ENCODE data around the gene CNTN1. TPM values are rescaled to one million over a fixed set of nuclear protein-coding genes. Genes with fewer than 3 reads are reported as not detected.

The CNTN1 gene
- total and polyA plus RNA-seq, 10 donors, result 0.50 to 12.3 (median 5.8) TPM

GRCh38 chr12:41011939-41012338, 319.7 kb downstream of the CNTN1 start:
- intact Hi-C loops (cut with DNase I; ENCODE audit: low total_unique reads), result no loop called here
- Histone ChIP-seq H3K27ac (no peak overlapping the region), H3K4me3 (no peak overlapping the region), H3K27me3 (replicated peaks in 1 of 7) (no peaks in the 10 kb centered on the region), H3K9me3 (peaks cover 0 to 57% (median 38%) of the 10 kb centered on the region in 8 donors), H3K36me3 (no peaks in the 10 kb centered on the region), H3K4me1 (peaks cover 0 to 9% (median 0%) of the 10 kb centered on the region in 6 donors)
- no peak for DNase-seq
- TF ChIP-seq, protein P1, sequence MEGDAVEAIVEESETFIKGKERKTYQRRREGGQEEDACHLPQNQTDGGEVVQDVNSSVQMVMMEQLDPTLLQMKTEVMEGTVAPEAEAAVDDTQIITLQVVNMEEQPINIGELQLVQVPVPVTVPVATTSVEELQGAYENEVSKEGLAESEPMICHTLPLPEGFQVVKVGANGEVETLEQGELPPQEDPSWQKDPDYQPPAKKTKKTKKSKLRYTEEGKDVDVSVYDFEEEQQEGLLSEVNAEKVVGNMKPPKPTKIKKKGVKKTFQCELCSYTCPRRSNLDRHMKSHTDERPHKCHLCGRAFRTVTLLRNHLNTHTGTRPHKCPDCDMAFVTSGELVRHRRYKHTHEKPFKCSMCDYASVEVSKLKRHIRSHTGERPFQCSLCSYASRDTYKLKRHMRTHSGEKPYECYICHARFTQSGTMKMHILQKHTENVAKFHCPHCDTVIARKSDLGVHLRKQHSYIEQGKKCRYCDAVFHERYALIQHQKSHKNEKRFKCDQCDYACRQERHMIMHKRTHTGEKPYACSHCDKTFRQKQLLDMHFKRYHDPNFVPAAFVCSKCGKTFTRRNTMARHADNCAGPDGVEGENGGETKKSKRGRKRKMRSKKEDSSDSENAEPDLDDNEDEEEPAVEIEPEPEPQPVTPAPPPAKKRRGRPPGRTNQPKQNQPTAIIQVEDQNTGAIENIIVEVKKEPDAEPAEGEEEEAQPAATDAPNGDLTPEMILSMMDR (IDR thresholded peaks at IDR 0.05 in 8 of 11, conservative IDR thresholded peaks at IDR 0.05 in 3 of 11), result peak in 4 of 11 experiments; percentile 13 to 25 (median 20)
- TF ChIP-seq POLR2AphosphoS5 (IDR thresholded peaks at IDR 0.05) (no peak), POLR2A (IDR thresholded peaks at IDR 0.05) (no peak)
- 93 to 100% (median 97%) methylated on average over 1 of the region's 1 CpG for WGBS, 5 donors

- WGBS, 5 donors, result 71 to 86% (median 81%) methylated on average over 1 of the region's 1 CpG
- intact Hi-C loops (cut with DNase I; ENCODE audit: low total_unique reads), result no loop called here
- Histone ChIP-seq H3K27ac (no peak overlapping the region), H3K27me3 (replicated peaks in 1 of 7) (no peaks in the 10 kb centered on the region), H3K36me3 (no peaks in the 10 kb centered on the region), H3K9me3 (peaks cover 0 to 37% (median 21%) of the 10 kb centered on the region in 8 donors), H3K4me1 (peaks cover 0 to 9% (median 0%) of the 10 kb centered on the region in 6 donors), H3K4me3 (no peak overlapping the region)
- TF ChIP-seq POLR2A (IDR thresholded peaks at IDR 0.05), result no peak
- no peak for TF ChIP-seq POLR2AphosphoS5 (IDR thresholded peaks at IDR 0.05)
- TF ChIP-seq, protein P1 (IDR thresholded peaks at IDR 0.05 in 8 of 11, conservative IDR thresholded peaks at IDR 0.05 in 3 of 11), result no peak
- DNase-seq, result no peak
These were observed 321.8 kb downstream of the CNTN1 start for GRCh38 chr12:41013881-41014642.

DNA sequence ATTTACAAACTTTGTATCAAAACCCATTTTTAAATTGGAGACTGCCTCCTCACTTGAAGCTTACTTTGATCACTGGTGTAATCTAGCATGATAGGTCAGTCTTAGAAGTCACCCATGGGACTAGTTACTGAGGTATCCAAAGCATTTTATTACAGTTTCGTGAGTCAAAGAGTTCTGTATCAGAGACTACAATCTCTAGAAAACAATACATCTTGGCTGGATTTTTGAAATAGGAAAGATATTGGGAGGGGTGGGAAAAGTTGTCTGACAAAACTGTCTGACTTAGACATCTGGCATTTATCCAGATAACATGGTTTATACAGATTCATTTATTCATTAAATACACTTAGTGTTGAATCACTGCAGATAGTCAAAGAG, 322.4 kb downstream of the CNTN1 start:
- no peak for DNase-seq
- H3K27me3 ChIP-seq (replicated peaks in 1 of 7), result no peaks in the 10 kb centered on the region
- H3K4me1 ChIP-seq, result peaks cover 0 to 9% (median 0%) of the 10 kb centered on the region in 6 donors
- no peaks in the 10 kb centered on the region for H3K36me3 ChIP-seq
- 62 to 79% (median 65%) methylated on average over 1 of the region's 1 CpG for WGBS, 5 donors
- H3K4me3 ChIP-seq, result no peak overlapping the region
- TF ChIP-seq POLR2AphosphoS5 (IDR thresholded peaks at IDR 0.05) (no peak), POLR2A (IDR thresholded peaks at IDR 0.05) (no peak)
- TF ChIP-seq, protein P1 (IDR thresholded peaks at IDR 0.05 in 8 of 11, conservative IDR thresholded peaks at IDR 0.05 in 3 of 11), result no peak
- intact Hi-C loops (cut with DNase I; ENCODE audit: low total_unique reads), result no loop called here
- H3K27ac ChIP-seq, result no peak overlapping the region
- H3K9me3 ChIP-seq, result peaks cover 0 to 31% (median 17%) of the 10 kb centered on the region in 8 donors

- H3K27me3 ChIP-seq (replicated peaks in 1 of 7), result no peaks in the 10 kb centered on the region
- no peaks in the 10 kb centered on the region for H3K9me3 ChIP-seq
- 79 to 97% (median 95%) methylated on average over 5 of the region's 5 CpGs for WGBS, 5 donors
- DNase-seq, result no peak
- intact Hi-C loops (cut with DNase I; ENCODE audit: low total_unique reads), result no loop called here
- H3K4me3 ChIP-seq, result no peak overlapping the region
- no peak for TF ChIP-seq POLR2A (IDR thresholded peaks at IDR 0.05)
- no peak for TF ChIP-seq POLR2AphosphoS5 (IDR thresholded peaks at IDR 0.05)
- TF ChIP-seq, protein P1 (IDR thresholded peaks at IDR 0.05 in 8 of 11, conservative IDR thresholded peaks at IDR 0.05 in 3 of 11), result no peak
- no peaks in the 10 kb centered on the region for H3K36me3 ChIP-seq
- H3K27ac ChIP-seq, result no peak overlapping the region
- peaks cover 0 to 9% (median 0%) of the 10 kb centered on the region in 6 donors for H3K4me1 ChIP-seq
These were observed 325.8 kb downstream of the CNTN1 start for GRCh38 chr12:41018010-41018409.
